ENCODE data around the gene SCYL1.

SCYL1 gene

GRCh38 chr11:65576232-65576866 is 51.5 kb downstream of the SCYL1 start:
- no peak for TF ChIP-seq CTCF (IDR thresholded peaks at IDR 0.05)
- Histone ChIP-seq H3K4me1 (ENCODE audit: control insufficient read depth in 1 of 2, insufficient read depth in 1 of 2, low read depth in 1 of 2, low read length in 1 of 2) (peaks cover 68 to 71% of the 10 kb centered on the region in 2 experiments), H3K27ac (peak overlapping the region; percentile 95)

GRCh38 chr11:65576867-65577755 is 52.2 kb downstream of the SCYL1 start:
- H3K27ac ChIP-seq, result peak overlapping the region; percentile 95
- no peaks in the 10 kb centered on the region for H3K9me3 ChIP-seq
- TF ChIP-seq CTCF (IDR thresholded peaks at IDR 0.05), result no peak
- H3K27me3 ChIP-seq, result no peaks in the 10 kb centered on the region
- peak overlapping the region; percentile 76 to 99 for H3K4me3 ChIP-seq (ENCODE audit: low read depth in 1 of 2, low read length in 1 of 2)
- H3K4me1 ChIP-seq (ENCODE audit: control insufficient read depth in 1 of 2, insufficient read depth in 1 of 2, low read depth in 1 of 2, low read length in 1 of 2), result peaks cover 60 to 63% of the 10 kb centered on the region in 2 experiments
- peaks cover 52% of the 10 kb centered on the region for H3K36me3 ChIP-seq

More at GRCh38 chr11:65576232-65576866, 51.5 kb downstream of the SCYL1 start:
- peak overlapping the region; percentile 76 to 99 for H3K4me3 ChIP-seq (ENCODE audit: low read depth in 1 of 2, low read length in 1 of 2)
- no peaks in the 10 kb centered on the region for H3K27me3 ChIP-seq
- no peaks in the 10 kb centered on the region for H3K9me3 ChIP-seq
- H3K36me3 ChIP-seq, result peaks cover 44% of the 10 kb centered on the region

GRCh38 chr11:65577756-65578109 is 52.9 kb downstream of the SCYL1 start:
- Histone ChIP-seq H3K36me3 (peaks cover 56% of the 10 kb centered on the region), H3K4me3 (ENCODE audit: low read depth in 1 of 2, low read length in 1 of 2) (peak overlapping the region; percentile 76 to 99), H3K4me1 (ENCODE audit: control insufficient read depth in 1 of 2, insufficient read depth in 1 of 2, low read depth in 1 of 2, low read length in 1 of 2) (peaks cover 58 to 63% of the 10 kb centered on the region in 2 experiments), H3K27ac (peak overlapping the region; percentile 95), H3K9me3 (no peaks in the 10 kb centered on the region), H3K27me3 (no peaks in the 10 kb centered on the region)
- TF ChIP-seq CTCF (IDR thresholded peaks at IDR 0.05), result no peak

- no peak for TF ChIP-seq CTCF (IDR thresholded peaks at IDR 0.05)
- Histone ChIP-seq H3K27ac (peak overlapping the region; percentile 95), H3K4me3 (ENCODE audit: low read depth in 1 of 2, low read length in 1 of 2) (peak overlapping the region; percentile 76 to 99)
These were observed 53.3 kb downstream of the SCYL1 start for GRCh38 chr11:65578134-65578533.

GRCh38 chr11:65578667-65579066 is 53.8 kb downstream of the SCYL1 start:
- peaks cover 62% of the 10 kb centered on the region for H3K36me3 ChIP-seq
- peak overlapping the region; percentile 95 for H3K27ac ChIP-seq
- peaks cover 49 to 54% of the 10 kb centered on the region in 2 experiments for H3K4me1 ChIP-seq (ENCODE audit: control insufficient read depth in 1 of 2, insufficient read depth in 1 of 2, low read depth in 1 of 2, low read length in 1 of 2)
- peak overlapping the region; percentile 28 to 99 for H3K4me3 ChIP-seq (ENCODE audit: low read depth in 1 of 2, low read length in 1 of 2)
- no peak for TF ChIP-seq CTCF (IDR thresholded peaks at IDR 0.05)
- no peaks in the 10 kb centered on the region for H3K27me3 ChIP-seq
- H3K9me3 ChIP-seq, result no peaks in the 10 kb centered on the region

More at GRCh38 chr11:65578134-65578533, 53.3 kb downstream of the SCYL1 start:
- H3K27me3 ChIP-seq, result no peaks in the 10 kb centered on the region
- H3K36me3 ChIP-seq, result peaks cover 60% of the 10 kb centered on the region
- H3K9me3 ChIP-seq, result no peaks in the 10 kb centered on the region
- H3K4me1 ChIP-seq (ENCODE audit: control insufficient read depth in 1 of 2, insufficient read depth in 1 of 2, low read depth in 1 of 2, low read length in 1 of 2), result peaks cover 55 to 60% of the 10 kb centered on the region in 2 experiments
